Measurements from ENCODE around the gene GNGT2. TPM values are rescaled to one million over a fixed set of nuclear protein-coding genes. Genes with fewer than 3 reads are reported as not detected.
A peak's percentile ranks its signal among the peaks of the same experiment; 100 is the strongest.
"Not testable (repeated sequence)": the region's sequence is repeated elsewhere in the genome, so short reads cannot be mapped to it uniquely, and the experiment has no call there.

The GNGT2 gene
- total RNA-seq, 1 donor from 2014 or later, result not detected

DNA sequence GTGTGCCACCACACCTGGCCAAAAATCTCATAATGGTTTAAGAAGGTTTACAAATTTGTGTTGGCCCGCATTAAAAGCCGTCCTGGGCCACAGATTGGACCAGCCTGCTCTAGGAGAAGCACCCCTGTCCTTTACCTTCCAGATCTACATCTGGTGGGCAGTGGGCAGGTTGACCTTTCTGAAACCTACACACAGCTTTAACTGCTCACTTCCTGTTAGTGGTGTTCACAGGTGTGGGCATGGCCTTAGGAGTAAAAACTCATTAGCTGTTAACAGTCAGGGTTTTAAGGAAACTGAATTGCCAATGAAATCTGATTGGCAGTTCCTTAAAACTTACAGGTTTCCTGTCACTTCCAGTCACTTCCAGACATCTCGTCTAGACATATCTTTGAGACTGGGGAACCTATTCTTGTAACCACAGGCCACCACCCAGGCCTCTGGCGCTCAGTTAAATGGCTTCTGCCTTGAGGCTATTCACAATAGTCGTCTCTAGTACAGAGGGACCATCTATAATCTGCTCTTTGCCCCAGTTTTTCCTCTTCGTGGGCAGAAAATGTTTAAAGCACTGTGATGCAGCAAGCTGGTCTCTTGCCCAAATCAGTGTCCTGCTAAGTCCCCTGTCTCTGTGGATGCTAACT lies 29.3 kb downstream of the GNGT2 start:
- Histone ChIP-seq H3K4me2 (ENCODE audit: low read length) (no peak overlapping the region), H3K27ac (ENCODE audit: low read depth, low read length) (no peak overlapping the region), H3K9ac (ENCODE audit: low read length) (no peak overlapping the region), H4K20me1 (ENCODE audit: insufficient read depth, low read length) (no peaks in the 10 kb centered on the region), H2AFZ (ENCODE audit: low read depth, low read length) (no peak overlapping the region), H3K9me3 (ENCODE audit: insufficient read depth, low read depth, low read length) (peaks cover 10% of the 10 kb centered on the region), H3K36me3 (ENCODE audit: insufficient read depth, low read length) (no peaks in the 10 kb centered on the region), H3K27me3 (ENCODE audit: insufficient read depth, low read length) (peaks cover 2% of the 10 kb centered on the region), H3K4me1 (ENCODE audit: insufficient read depth, low read length) (no peaks in the 10 kb centered on the region), H3K79me2 (ENCODE audit: insufficient read depth, low read length) (no peaks in the 10 kb centered on the region), H3K4me3 (ENCODE audit: insufficient read depth, low read depth, low read length) (no peak overlapping the region)
- Mint-ChIP-seq H3K27ac (ENCODE audit: unreplicated experiment) (no peak overlapping the region), H3K4me3 (ENCODE audit: unreplicated experiment) (no peak overlapping the region), H3K36me3 (ENCODE audit: low read depth, unreplicated experiment) (peaks cover 2% of the 10 kb centered on the region), H3K27me3 (ENCODE audit: low read depth, unreplicated experiment) (peaks cover 4% of the 10 kb centered on the region), H3K4me1 (ENCODE audit: low read depth, unreplicated experiment) (peaks cover 4% of the 10 kb centered on the region), H3K9me3 (ENCODE audit: unreplicated experiment) (peaks cover 34% of the 10 kb centered on the region)
- TF ChIP-seq, protein P1, sequence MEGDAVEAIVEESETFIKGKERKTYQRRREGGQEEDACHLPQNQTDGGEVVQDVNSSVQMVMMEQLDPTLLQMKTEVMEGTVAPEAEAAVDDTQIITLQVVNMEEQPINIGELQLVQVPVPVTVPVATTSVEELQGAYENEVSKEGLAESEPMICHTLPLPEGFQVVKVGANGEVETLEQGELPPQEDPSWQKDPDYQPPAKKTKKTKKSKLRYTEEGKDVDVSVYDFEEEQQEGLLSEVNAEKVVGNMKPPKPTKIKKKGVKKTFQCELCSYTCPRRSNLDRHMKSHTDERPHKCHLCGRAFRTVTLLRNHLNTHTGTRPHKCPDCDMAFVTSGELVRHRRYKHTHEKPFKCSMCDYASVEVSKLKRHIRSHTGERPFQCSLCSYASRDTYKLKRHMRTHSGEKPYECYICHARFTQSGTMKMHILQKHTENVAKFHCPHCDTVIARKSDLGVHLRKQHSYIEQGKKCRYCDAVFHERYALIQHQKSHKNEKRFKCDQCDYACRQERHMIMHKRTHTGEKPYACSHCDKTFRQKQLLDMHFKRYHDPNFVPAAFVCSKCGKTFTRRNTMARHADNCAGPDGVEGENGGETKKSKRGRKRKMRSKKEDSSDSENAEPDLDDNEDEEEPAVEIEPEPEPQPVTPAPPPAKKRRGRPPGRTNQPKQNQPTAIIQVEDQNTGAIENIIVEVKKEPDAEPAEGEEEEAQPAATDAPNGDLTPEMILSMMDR (IDR thresholded peaks at IDR 0.05; ENCODE audit: insufficient read depth, low read depth, low read length), result no peak
- no peak for TF ChIP-seq EZH2 (IDR thresholded peaks at IDR 0.05; ENCODE audit: insufficient read depth, low read length)
- DNase-seq (ENCODE audit: low read depth), result no peak
- FAIRE-seq, result no peak

GRCh38 chr17:49180303-49180702 lies 30.1 kb downstream of the GNGT2 start:
- no peak for TF ChIP-seq EZH2 (IDR thresholded peaks at IDR 0.05; ENCODE audit: insufficient read depth, low read length)
- TF ChIP-seq, protein P1 (IDR thresholded peaks at IDR 0.05; ENCODE audit: insufficient read depth, low read depth, low read length), result peak; percentile 73
- Histone ChIP-seq H3K4me2 (ENCODE audit: low read length) (no peak overlapping the region), H3K4me3 (ENCODE audit: insufficient read depth, low read depth, low read length) (no peak overlapping the region), H3K27me3 (ENCODE audit: insufficient read depth, low read length) (peaks cover 2% of the 10 kb centered on the region), H2AFZ (ENCODE audit: low read depth, low read length) (no peak overlapping the region), H3K4me1 (ENCODE audit: insufficient read depth, low read length) (no peaks in the 10 kb centered on the region), H3K79me2 (ENCODE audit: insufficient read depth, low read length) (no peaks in the 10 kb centered on the region), H4K20me1 (ENCODE audit: insufficient read depth, low read length) (no peaks in the 10 kb centered on the region), H3K36me3 (ENCODE audit: insufficient read depth, low read length) (no peaks in the 10 kb centered on the region), H3K9me3 (ENCODE audit: insufficient read depth, low read depth, low read length) (peaks cover 14% of the 10 kb centered on the region), H3K9ac (ENCODE audit: low read length) (no peak overlapping the region), H3K27ac (ENCODE audit: low read depth, low read length) (no peak overlapping the region)
- FAIRE-seq (no peak), DNase-seq (ENCODE audit: low read depth) (peak; percentile 10)
- H3K27ac Mint-ChIP-seq (ENCODE audit: unreplicated experiment), result no peak overlapping the region
- no peak overlapping the region for H3K4me3 Mint-ChIP-seq (ENCODE audit: unreplicated experiment)
- peaks cover 2% of the 10 kb centered on the region for H3K36me3 Mint-ChIP-seq (ENCODE audit: low read depth, unreplicated experiment)
- H3K9me3 Mint-ChIP-seq (ENCODE audit: unreplicated experiment), result peaks cover 40% of the 10 kb centered on the region
- H3K4me1 Mint-ChIP-seq (ENCODE audit: low read depth, unreplicated experiment), result peaks cover 4% of the 10 kb centered on the region
- H3K27me3 Mint-ChIP-seq (ENCODE audit: low read depth, unreplicated experiment), result peaks cover 4% of the 10 kb centered on the region

- DNase-seq (ENCODE audit: low read depth); H3K4me1 ChIP-seq (ENCODE audit: insufficient read depth, low read length); H3K4me3 Mint-ChIP-seq (ENCODE audit: unreplicated experiment); H3K4me2 ChIP-seq (ENCODE audit: low read length); H3K27me3 ChIP-seq (ENCODE audit: insufficient read depth, low read length); H3K4me1 Mint-ChIP-seq (ENCODE audit: low read depth, unreplicated experiment); H3K36me3 Mint-ChIP-seq (ENCODE audit: low read depth, unreplicated experiment); H3K27ac Mint-ChIP-seq (ENCODE audit: unreplicated experiment); H2AFZ ChIP-seq (ENCODE audit: low read depth, low read length); H4K20me1 ChIP-seq (ENCODE audit: insufficient read depth, low read length); H3K27ac ChIP-seq (ENCODE audit: low read depth, low read length); H3K36me3 ChIP-seq (ENCODE audit: insufficient read depth, low read length); H3K9ac ChIP-seq (ENCODE audit: low read length); H3K79me2 ChIP-seq (ENCODE audit: insufficient read depth, low read length); FAIRE-seq; H3K4me3 ChIP-seq (ENCODE audit: insufficient read depth, low read depth, low read length): not testable (repeated sequence)
- peaks cover 12% of the 10 kb centered on the region for H3K9me3 ChIP-seq (ENCODE audit: insufficient read depth, low read depth, low read length)
- Mint-ChIP-seq H3K27me3 (ENCODE audit: low read depth, unreplicated experiment) (peaks cover 12% of the 10 kb centered on the region), H3K9me3 (ENCODE audit: unreplicated experiment) (peaks cover 25% of the 10 kb centered on the region)
Measured at GRCh38 chr17:49175978-49176377, 34.4 kb downstream of the GNGT2 start.

DNA sequence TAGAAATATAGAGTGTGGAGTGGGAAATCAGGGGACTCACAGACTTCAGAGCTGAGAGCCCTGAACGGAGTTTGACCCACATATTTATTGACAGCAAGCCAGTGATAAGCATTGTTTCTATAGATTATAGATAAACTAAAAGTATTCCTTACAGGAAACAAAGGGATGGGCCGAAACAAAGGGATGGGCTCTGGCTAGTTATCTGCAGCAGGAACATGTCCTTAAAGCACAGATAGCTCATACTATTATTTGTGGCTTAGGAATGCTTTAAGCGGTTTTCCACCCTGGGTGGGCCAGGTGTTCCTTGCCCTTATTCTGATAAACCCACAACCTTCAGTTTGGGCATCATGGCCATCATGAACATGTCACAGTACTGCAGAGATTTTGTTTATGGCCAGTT lies 39.7 kb downstream of the GNGT2 start:
- not testable (repeated sequence) for H3K27ac Mint-ChIP-seq (ENCODE audit: unreplicated experiment); H3K9ac ChIP-seq (ENCODE audit: low read length); H3K4me1 Mint-ChIP-seq (ENCODE audit: low read depth, unreplicated experiment); H3K36me3 Mint-ChIP-seq (ENCODE audit: low read depth, unreplicated experiment); H3K4me2 ChIP-seq (ENCODE audit: low read length); H3K4me3 Mint-ChIP-seq (ENCODE audit: unreplicated experiment); DNase-seq (ENCODE audit: low read depth); H3K9me3 ChIP-seq (ENCODE audit: insufficient read depth, low read depth, low read length); H3K4me1 ChIP-seq (ENCODE audit: insufficient read depth, low read length); H3K36me3 ChIP-seq (ENCODE audit: insufficient read depth, low read length); H4K20me1 ChIP-seq (ENCODE audit: insufficient read depth, low read length); H2AFZ ChIP-seq (ENCODE audit: low read depth, low read length); H3K79me2 ChIP-seq (ENCODE audit: insufficient read depth, low read length); H3K27ac ChIP-seq (ENCODE audit: low read depth, low read length); H3K4me3 ChIP-seq (ENCODE audit: insufficient read depth, low read depth, low read length); FAIRE-seq
- peaks cover 15% of the 10 kb centered on the region for H3K9me3 Mint-ChIP-seq (ENCODE audit: unreplicated experiment)
- H3K27me3 ChIP-seq (ENCODE audit: insufficient read depth, low read length), result peaks cover 28% of the 10 kb centered on the region
- peaks cover 55% of the 10 kb centered on the region for H3K27me3 Mint-ChIP-seq (ENCODE audit: low read depth, unreplicated experiment)

Measured in astrocyte (in vitro differentiated cells and primary cell).